ENCODE measurements around the gene TBX10.
A peak's percentile ranks its signal among the peaks of the same experiment; 100 is the strongest.
"Not testable (repeated sequence)": the region's sequence is repeated elsewhere in the genome, so short reads cannot be mapped to it uniquely, and the experiment has no call there.

The TBX10 gene

GRCh38 chr11:67614730-67615714 lies 24.5 kb downstream of the TBX10 start:
- DNase-seq = peak; percentile 82

GRCh38 chr11:67613960-67614715 lies 25.4 kb downstream of the TBX10 start:
- peak; percentile 88 for DNase-seq

GRCh38 chr11:67613313-67613959 lies 26.1 kb downstream of the TBX10 start:
- DNase-seq = no peak

GRCh38 chr11:67612751-67613150 lies 26.8 kb downstream of the TBX10 start:
- no peak for DNase-seq

GRCh38 chr11:67611704-67612587 lies 27.6 kb downstream of the TBX10 start:
- no peak for DNase-seq

GRCh38 chr11:67611165-67611564 lies 28.4 kb downstream of the TBX10 start:
- no peak for DNase-seq

GRCh38 chr11:67610302-67610868 lies 29.2 kb downstream of the TBX10 start:
- no peak for DNase-seq

GRCh38 chr11:67609316-67609715 lies 30.2 kb downstream of the TBX10 start:
- no peak for DNase-seq

- no peak for DNase-seq
Observed at GRCh38 chr11:67608486-67608885, 31.1 kb downstream of the TBX10 start.

- no peak for DNase-seq
Observed at GRCh38 chr11:67607507-67607906, 32.1 kb downstream of the TBX10 start.

GRCh38 chr11:67606492-67607295 lies 32.9 kb downstream of the TBX10 start, which contains the start of gene NDUFV1:
Gene NDUFV1, plus strand, starts transcription at chr11:67606936. Its CDS starts 69 bp downstream, at chr11:67607005.
- DNase-seq = peak; percentile 98

- DNase-seq = no peak
Observed at GRCh38 chr11:67606093-67606491, 33.5 kb downstream of the TBX10 start.

GRCh38 chr11:67605231-67606011 lies 34.1 kb downstream of the TBX10 start:
- DNase-seq = no peak

GRCh38 chr11:67604815-67605214 lies 34.7 kb downstream of the TBX10 start:
- DNase-seq = no peak

- DNase-seq = not testable (repeated sequence)
Observed at GRCh38 chr11:67604119-67604518, 35.4 kb downstream of the TBX10 start.

- no peak for DNase-seq
Observed at GRCh38 chr11:67601098-67601497, 38.5 kb downstream of the TBX10 start.

GRCh38 chr11:67600324-67601029 lies 39.1 kb downstream of the TBX10 start:
- DNase-seq = no peak

- DNase-seq = no peak
Observed at GRCh38 chr11:67599149-67599548, 40.4 kb downstream of the TBX10 start.

GRCh38 chr11:67597963-67598362 lies 41.6 kb downstream of the TBX10 start:
- DNase-seq = not testable (repeated sequence)
